ENCODE results near the gene WDR64.

The WDR64 gene

DNA sequence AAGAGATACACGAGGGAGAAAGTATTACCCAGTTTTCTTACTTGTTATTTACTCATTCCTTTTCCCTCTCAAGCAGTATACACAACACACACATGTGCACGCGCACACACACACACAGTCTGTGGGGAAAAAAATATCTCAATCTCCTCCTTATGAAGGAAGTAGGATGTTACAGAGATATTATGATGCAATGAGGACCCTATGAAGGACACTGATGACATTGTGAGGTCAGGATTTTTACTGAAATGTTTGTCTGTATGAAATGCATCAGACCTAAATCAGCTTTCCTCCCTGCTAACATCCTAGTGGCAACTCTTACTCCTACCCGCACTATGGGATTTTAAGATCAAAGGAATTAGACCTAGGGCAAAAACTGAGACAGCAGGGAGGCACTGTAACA lies at the start of gene WDR64:
TSS of gene WDR64 (plus strand) at position 270 of the 400 bp plus-strand sequence. CDS start 204 bp downstream, outside the sequence.
- DNase-seq (ENCODE audit: low read depth): no peak

DNA sequence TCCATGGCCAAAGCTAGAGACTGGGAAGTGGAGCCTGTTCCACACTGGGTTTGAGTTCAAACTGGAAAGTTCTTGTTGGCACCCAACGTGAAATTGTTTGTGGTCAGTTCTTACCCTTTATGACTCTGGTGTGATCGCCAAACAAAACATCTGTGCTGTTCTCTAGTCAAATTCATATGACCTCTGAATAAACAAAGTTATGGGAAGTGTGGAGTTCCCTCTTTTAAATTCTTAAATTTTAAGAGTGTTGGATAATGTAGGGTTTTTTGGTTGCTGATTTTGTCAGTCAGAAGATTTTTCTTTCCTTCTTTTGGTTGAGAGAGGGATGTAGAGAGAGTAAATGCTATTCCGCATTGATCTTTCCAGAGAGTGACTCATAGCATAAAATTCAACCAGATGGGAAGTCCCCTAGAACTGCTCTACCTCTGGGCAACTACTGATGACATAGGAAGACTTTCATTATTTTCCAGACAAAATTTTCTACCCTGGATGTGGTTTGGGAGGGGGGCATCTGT lies 48.3 kb upstream of the WDR64 start:
- DNase-seq (ENCODE audit: low read depth): no peak

- no peak for DNase-seq (ENCODE audit: low read depth)
Observed at GRCh38 chr1:241605146-241605805, 46.8 kb upstream of the WDR64 start.

DNA sequence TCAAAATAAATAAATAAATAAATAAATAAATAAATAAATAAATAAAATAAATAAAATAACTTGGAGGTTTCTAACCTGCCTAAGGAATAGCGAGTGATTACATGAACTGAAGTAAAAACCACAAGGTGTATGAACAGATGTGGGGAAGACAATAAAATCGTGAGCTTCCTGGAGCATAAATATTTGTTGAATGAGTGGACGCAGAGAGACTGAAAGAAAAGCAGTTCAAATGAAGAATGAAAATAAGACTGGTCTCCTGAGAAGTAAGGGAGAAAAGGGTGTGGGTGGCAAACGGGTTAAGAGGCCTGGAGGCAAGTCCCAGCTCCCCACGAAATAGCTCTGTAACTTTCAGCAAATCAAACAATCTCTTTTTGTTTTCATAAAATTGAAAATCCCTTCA lies 45.5 kb upstream of the WDR64 start:
- no peak for DNase-seq (ENCODE audit: low read depth)

GRCh38 chr1:241607497-241607896 lies 44.6 kb upstream of the WDR64 start:
- DNase-seq (ENCODE audit: low read depth): no peak

DNA sequence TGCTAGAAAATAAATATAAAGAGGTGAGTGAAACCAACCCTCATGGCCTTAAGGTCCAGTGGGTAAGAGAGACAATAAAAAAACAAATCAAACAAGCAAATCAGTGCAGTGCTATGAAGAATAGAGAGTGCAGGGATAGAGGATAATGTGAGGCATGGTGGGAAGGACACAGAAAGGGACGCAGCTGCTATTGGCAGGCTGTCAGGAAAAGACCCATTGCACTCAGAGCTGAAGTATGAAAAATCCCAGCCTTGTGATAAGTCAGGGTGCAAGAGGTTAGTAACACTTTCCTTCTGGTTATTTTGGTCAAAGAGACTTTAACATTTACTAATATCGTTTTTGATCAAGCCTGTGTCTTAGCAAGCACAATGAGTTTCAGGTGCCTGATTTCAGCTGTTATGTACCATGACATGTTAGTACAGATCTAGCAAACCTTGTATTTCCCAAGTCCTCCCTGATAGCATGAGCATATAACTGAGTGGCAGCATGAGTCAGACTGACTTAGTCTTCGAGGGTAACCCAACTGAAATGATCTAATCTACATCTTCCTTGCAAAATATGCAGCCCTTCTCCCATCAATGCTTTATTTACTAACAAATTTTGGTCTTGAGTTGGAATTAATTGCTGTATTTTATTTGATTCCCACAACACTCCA lies 43.6 kb upstream of the WDR64 start:
- DNase-seq (ENCODE audit: low read depth): no peak

DNA sequence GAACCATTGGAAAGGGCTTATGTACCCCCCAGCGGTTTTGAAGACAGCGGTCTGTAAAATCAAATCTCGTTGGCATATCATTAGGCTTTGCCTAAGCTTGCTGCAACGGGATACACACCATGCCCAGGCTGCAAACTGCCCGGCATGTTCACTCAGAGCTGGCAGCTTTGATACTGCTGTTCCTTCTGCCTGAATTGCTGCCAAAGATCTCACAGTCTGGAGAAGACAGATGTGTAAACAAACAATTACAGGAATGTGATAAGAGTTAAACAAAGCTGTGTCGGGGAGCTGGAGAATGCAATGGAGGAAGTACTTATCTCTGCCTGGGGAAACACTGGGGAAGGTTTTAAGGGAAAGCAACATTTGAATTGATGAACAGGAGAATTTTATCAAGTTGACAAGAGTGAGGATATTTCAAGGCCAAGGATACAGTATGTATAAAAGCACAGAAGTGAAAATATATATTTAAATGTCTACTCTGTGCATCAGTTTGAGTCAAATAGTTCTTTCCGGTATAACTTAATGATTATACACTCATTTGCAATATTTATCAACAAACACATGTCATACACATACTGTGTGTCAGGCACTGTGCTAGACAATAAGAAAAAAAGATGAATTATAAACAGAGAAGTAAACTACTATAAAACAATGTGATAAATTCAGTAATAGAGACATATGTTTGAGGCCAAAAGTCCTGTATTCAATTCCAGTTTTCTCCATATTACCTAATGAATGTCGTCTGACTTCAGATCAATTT lies 41.8 kb upstream of the WDR64 start:
- DNase-seq (ENCODE audit: low read depth): no peak

DNA sequence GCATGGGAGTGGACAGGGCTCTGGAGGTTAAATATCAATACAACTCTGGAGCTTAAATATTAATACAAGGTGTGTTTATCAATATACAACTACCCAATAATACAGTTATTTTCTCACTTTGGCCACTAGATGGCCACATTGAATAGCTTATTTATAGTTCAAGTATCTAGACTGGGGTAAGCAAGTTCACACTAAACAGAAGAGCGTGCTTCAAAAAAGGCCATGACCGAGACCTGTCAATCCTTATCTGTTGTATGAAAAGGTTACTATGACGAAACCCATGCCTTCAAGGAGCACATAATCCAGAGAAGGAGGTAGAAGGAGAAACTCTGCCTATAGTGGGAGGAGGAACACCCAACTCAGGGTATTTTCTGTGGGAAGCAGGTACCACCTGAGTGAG lies 41.0 kb upstream of the WDR64 start:
- DNase-seq (ENCODE audit: low read depth): no peak

GRCh38 chr1:241611736-241612135 lies 40.3 kb upstream of the WDR64 start:
- DNase-seq (ENCODE audit: low read depth): no peak

GRCh38 chr1:241612533-241613477 lies 39.3 kb upstream of the WDR64 start:
- DNase-seq (ENCODE audit: low read depth): no peak

- no peak for DNase-seq (ENCODE audit: low read depth)
Observed at GRCh38 chr1:241614144-241614543, 37.9 kb upstream of the WDR64 start.

DNA sequence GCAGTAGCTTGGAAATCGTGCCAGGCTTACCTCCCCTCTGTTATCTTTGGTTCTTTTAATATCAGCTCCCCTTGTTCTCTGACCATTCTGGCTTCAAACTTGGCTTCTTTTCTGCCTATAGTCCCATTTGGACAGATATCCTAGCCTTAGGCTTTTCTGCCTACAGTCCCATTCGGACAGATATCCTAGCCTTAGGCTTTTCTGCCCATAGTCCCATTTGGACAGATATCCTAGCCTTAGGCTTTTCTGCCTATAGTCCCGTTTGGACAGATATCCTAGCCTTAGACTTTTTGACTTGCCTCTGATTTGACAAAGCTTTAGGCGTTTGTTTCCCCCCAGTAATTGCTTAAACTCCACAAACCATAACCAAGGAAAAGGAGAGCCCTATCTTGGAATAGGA lies 37.5 kb upstream of the WDR64 start:
- no peak for DNase-seq (ENCODE audit: low read depth)

DNA sequence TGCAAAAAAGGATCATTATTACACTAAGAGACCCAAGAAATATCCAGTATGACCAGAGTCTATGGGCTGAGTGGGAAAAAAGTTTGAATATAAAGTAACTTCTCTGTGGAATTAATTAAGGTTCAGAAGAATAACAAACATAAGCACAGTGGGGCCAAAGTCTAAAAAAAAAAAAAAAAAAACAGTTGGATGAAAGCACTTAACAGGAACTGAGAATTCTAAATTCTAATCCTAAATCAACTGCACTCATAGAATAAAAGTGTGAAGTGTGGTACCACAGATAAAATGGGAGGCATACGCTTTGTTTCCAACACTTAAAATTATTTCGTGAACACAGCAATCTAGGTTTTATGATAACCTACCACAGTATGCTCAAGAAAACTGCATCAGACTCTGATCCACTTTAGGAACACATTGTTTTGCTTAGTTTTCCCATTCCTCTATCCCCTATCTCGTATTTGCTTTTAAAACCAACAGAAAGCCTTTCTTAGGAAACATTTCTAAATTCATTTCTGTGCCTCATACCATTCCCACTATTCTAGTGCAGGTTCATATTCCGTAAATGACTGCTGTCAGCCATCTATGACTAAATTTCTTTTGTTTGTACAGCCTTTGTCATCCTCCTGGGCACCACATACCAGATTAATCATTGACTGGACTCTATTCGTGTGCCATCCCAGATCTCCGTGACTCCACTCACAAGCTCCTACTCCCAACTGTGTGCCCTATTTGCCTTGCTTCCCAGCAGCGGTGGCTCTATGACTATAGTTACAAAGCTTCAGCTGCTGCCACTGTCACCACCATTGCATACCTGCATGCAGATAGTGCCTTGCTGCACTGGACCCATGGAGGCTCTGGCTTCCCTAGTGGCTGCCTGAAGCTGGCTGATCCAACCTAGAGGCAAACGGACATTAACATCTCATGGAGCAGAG lies 36.8 kb upstream of the WDR64 start:
- DNase-seq (ENCODE audit: low read depth): no peak

GRCh38 chr1:241617426-241617825 lies 34.7 kb upstream of the WDR64 start:
- no peak for DNase-seq (ENCODE audit: low read depth)

DNA sequence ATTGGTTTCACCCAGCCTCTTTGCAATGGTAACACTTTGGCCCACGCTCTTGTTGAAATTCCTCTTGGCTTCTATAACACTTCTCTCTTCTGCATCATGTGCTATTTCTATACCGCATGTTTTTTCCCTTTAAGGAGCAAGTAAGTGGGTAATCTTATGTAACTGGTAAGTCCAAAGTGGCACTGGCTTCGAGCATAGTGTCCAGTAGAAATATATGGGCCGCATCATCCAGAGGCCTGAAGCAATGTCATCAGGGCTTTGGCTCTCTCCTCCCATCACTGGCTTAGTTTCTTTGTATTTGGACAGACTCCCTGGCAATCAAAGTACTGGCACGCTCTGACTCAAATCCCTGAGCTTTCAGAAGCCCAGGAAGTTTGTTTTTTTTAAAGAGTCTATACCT lies 29.4 kb upstream of the WDR64 start:
- no peak for DNase-seq (ENCODE audit: low read depth)

DNA sequence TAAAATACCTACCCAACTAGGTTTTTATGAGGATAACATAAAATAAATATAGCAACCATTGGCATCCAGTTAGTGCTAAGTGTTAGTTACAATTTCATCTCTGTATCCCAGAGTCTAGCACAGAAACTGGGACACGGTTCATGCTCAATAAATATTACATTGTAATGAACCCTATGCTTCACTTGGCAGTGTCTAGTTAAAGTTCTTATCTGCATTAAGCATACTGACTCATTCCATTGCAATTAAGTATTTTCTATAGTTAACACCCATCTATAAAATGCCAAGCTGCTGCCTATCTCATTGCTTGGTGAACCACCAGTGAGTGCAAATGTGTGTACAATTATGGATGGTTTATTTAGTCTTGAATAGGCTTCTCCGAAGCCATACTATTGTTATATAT lies 27.1 kb upstream of the WDR64 start:
- DNase-seq (ENCODE audit: low read depth): no peak

DNA sequence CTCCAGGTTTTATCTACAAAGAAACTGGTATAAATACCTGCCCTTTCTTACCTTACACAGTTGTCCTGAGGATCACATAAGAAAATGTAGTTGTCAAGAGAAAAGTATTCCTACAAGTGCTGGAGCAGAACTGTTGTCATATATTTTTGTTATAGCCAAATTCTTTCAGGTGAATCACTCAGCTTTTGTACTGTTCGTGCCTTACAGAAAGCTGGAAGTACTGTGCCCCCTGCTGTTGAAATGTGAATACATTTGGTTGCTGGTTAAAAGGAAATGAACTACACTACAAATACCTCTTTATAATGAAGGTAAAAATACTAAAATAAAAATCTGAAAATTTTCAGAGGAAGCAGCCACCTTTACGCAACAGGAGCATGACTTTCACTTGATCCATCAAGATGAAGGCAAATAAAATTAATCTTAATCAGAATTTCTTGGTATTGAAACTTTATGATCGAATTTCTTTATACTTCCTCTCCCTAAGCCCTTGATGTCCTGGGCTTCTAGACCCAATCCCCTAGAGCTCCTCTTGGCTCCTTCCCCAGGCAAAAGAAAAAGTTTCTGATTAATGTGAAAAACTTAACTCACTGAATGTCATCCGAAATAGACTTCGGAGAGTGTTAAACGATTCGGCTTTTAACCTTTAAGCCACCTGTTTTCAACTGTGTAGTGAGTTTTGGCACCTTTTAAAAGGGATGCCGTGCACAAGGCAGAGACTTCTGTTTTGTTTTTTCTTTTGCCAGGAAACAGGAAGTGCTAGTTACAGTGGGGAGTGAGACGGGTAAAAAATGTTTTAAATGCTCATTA lies 24.4 kb upstream of the WDR64 start:
- DNase-seq (ENCODE audit: low read depth): no peak

DNA sequence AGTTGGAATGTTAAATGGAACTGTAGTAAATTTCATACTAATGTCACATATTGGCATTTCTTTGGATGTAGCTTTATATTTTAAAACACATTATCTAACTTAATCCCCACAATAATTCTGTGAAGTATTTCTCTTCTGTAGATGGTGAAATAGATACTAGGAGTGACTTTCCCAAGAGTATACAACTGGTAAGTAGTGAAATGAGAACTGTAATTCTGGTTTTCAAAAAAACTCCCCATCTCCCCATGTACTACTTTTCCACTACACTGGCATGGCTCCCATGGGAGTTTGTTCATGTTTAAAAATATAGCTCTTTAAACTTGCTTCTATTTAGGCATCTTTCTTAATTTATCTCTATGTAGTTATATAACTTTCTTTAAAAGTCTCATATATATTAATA lies 22.1 kb upstream of the WDR64 start:
- no peak for DNase-seq (ENCODE audit: low read depth)

DNA sequence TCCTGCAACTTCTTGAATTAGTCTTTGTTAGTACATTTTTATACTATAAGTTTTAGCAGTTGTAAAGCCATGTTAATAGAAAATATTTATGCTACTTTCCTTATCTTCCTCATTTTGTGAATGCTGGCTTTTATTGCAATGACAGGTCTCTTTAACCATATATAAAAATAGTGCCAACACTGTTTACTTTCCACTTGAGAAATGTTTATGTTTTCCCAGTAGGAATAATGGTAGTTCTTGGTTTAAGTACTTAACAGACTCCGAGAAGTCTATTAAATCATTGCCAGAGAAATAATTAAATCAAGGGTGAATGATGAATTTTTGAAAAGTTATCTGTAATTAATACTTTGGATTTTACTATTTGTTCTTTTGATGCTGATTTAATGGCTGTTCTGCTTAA lies 21.6 kb upstream of the WDR64 start:
- DNase-seq (ENCODE audit: low read depth): no peak

- no peak for DNase-seq (ENCODE audit: low read depth)
Observed at GRCh38 chr1:241630899-241631298, 21.2 kb upstream of the WDR64 start.

All from stimulated activated CD8-positive, alpha-beta memory T cell treated with anti-CD3 and anti-CD28 coated beads, Interleukin-12 subunit alpha, Interleukin-12 subunit beta, amount 100 ng/mL, for 4 hours (primary cell).